OCI-LY7 (cell line): ENCODE results near the gene AGBL4.

Source experiments
- CTCF ChIP-seq: fragments of 200-600 bp; sonication (generic); conservative IDR thresholded peaks from 2 replicates; pipeline ENCODE4 v1.5.1; 2014; ENCODE audit warnings: mild to moderate bottlenecking, antibody characterized with exemption, low read length, moderate library complexity, mixed read lengths
- EZH2phosphoT487 ChIP-seq: fragments of 200-600 bp; sonication (generic); IDR thresholded peaks from 2 replicates; pipeline ENCODE4 v1.6.1; 2018; ENCODE audit warnings: low read depth, borderline replicate concordance, mild to moderate bottlenecking, mixed run types, antibody characterized with exemption, low read length, moderate library complexity, mixed read lengths

GRCh38 chr1:48794816-48795215 is 1228.9 kb downstream of the AGBL4 start:
- TF ChIP-seq CTCF (no peak), EZH2phosphoT487 (no peak)
